ENCODE data around the gene ARHGAP26.

ARHGAP26 gene

DNA sequence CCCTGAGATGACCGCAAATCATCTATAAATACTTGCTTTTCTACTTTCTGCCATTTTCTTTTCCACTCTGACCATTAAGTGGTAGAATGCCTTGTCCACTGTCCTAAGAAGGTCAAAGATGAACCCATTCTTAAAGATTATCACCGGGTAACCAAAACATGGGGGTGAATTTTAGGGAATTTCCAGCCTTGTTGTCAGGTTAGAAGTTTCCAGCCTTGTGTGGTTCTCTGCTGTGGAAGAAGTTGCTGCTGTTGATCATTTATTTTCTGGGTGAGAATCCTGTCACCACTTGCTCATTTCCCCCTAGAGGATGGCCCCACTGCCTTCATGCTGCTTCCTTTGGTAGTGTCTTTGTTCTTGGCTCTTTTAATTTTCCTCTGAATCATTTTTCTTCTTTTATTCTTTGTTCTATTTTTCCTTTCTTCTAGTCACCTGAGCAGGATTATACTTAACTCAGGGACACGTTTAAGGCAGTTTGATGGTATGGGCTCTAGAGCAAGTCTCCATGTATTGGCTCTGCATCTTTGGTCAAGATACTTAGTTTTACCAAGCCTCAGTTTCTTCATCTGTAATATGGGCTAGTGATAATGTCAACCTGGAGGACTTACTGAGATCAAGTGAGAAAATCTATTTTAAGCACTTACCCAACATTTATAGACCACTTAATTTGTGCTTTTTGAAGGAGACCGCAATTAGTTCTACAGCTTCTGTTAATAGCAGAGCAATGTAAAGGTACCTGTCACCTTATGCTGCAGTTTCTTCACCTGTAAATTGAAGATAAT is 266.2 kb downstream of the ARHGAP26 start:
- no peak overlapping the region for H3K4me3 ChIP-seq (ENCODE audit: low read depth, low read length, poor library complexity, severe bottlenecking)
- H3K4me2 ChIP-seq (ENCODE audit: low read length): no peak overlapping the region
- H3F3A ChIP-seq (ENCODE audit: insufficient read depth, low read length): no peaks in the 10 kb centered on the region
- H4K20me1 ChIP-seq (ENCODE audit: insufficient read depth, low read length): no peaks in the 10 kb centered on the region
- no peak overlapping the region for H2AFZ ChIP-seq (ENCODE audit: low read length)
- no peak overlapping the region for H3K9ac ChIP-seq (ENCODE audit: low read length)
- no peaks in the 10 kb centered on the region for H3K9me2 ChIP-seq (ENCODE audit: low read depth, low read length)
- no peaks in the 10 kb centered on the region for H3K9me3 ChIP-seq (ENCODE audit: low read length)
- no peak overlapping the region for H3K27ac ChIP-seq (ENCODE audit: low read depth, low read length, poor library complexity, severe bottlenecking)
- H3K27me3 ChIP-seq (ENCODE audit: insufficient read depth, low read length): no peaks in the 10 kb centered on the region
- H3K79me2 ChIP-seq (ENCODE audit: insufficient read depth, low read length): no peaks in the 10 kb centered on the region
- no peak for TF ChIP-seq EZH2 (IDR thresholded peaks at IDR 0.05; ENCODE audit: borderline replicate concordance, low read length)
- TF ChIP-seq CTCF (IDR thresholded peaks at IDR 0.05; ENCODE audit: low read length): no peak
- peaks cover 8% of the 10 kb centered on the region for H3K4me1 ChIP-seq (ENCODE audit: insufficient read depth, low read length, severe bottlenecking)
- H3K36me3 ChIP-seq (ENCODE audit: insufficient read depth, low read length): no peaks in the 10 kb centered on the region

DNA sequence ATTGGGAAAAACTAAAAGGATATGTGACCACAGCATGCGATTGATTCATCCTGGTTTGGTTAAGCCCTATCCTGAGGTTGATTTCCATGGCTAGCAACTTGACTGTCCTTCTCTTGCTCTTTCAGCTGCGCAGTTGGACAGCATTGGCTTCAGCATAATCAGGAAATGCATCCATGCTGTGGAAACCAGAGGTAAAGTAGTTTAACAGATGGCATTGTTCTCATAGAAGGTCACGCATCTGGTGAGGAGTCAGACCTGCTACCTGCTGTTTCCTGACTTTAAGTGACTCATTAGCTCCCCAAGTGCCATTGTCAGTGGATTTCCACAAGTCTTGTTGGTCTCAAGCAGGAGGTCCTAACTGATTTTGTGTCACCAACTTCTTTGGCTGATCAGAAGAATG is 266.9 kb downstream of the ARHGAP26 start:
- Histone ChIP-seq H3K9ac (ENCODE audit: low read length) (no peak overlapping the region), H3K4me2 (ENCODE audit: low read length) (no peak overlapping the region), H3K4me1 (ENCODE audit: insufficient read depth, low read length, severe bottlenecking) (peaks cover 8% of the 10 kb centered on the region), H3K4me3 (ENCODE audit: low read depth, low read length, poor library complexity, severe bottlenecking) (no peak overlapping the region), H3K9me2 (ENCODE audit: low read depth, low read length) (no peaks in the 10 kb centered on the region), H3K27ac (ENCODE audit: low read depth, low read length, poor library complexity, severe bottlenecking) (no peak overlapping the region), H3K79me2 (ENCODE audit: insufficient read depth, low read length) (no peaks in the 10 kb centered on the region), H3F3A (ENCODE audit: insufficient read depth, low read length) (no peaks in the 10 kb centered on the region), H4K20me1 (ENCODE audit: insufficient read depth, low read length) (no peaks in the 10 kb centered on the region), H3K36me3 (ENCODE audit: insufficient read depth, low read length) (no peaks in the 10 kb centered on the region), H3K27me3 (ENCODE audit: insufficient read depth, low read length) (no peaks in the 10 kb centered on the region), H3K9me3 (ENCODE audit: low read length) (no peaks in the 10 kb centered on the region), H2AFZ (ENCODE audit: low read length) (no peak overlapping the region)
- no peak for TF ChIP-seq EZH2 (IDR thresholded peaks at IDR 0.05; ENCODE audit: borderline replicate concordance, low read length)
- TF ChIP-seq CTCF (IDR thresholded peaks at IDR 0.05; ENCODE audit: low read length): no peak

DNA sequence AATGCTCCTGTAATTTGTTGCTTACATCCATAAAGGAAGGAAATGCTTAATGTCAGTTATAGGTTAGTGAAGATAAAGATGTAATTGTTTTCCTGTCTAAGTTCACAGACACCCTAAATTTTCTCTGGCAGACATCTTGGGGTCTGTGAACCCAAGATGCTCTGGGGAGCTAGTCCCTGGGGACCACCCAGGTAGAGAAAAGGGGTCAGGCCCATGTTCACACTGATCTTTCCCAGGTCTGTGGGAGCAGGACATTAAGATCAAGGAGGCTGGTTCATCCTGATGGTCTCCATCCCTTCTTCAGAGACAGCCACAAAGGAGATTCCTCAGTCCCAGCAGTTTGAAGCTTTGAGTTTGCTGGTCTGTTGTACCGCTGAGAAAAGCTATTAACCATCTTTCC is 267.5 kb downstream of the ARHGAP26 start:
- H3K9me3 ChIP-seq (ENCODE audit: low read length): no peaks in the 10 kb centered on the region
- H4K20me1 ChIP-seq (ENCODE audit: insufficient read depth, low read length): no peaks in the 10 kb centered on the region
- H3K4me2 ChIP-seq (ENCODE audit: low read length): no peak overlapping the region
- H3K27me3 ChIP-seq (ENCODE audit: insufficient read depth, low read length): no peaks in the 10 kb centered on the region
- no peaks in the 10 kb centered on the region for H3K79me2 ChIP-seq (ENCODE audit: insufficient read depth, low read length)
- no peak overlapping the region for H3K9ac ChIP-seq (ENCODE audit: low read length)
- no peak overlapping the region for H3K4me3 ChIP-seq (ENCODE audit: low read depth, low read length, poor library complexity, severe bottlenecking)
- H2AFZ ChIP-seq (ENCODE audit: low read length): no peak overlapping the region
- peaks cover 8% of the 10 kb centered on the region for H3K4me1 ChIP-seq (ENCODE audit: insufficient read depth, low read length, severe bottlenecking)
- H3F3A ChIP-seq (ENCODE audit: insufficient read depth, low read length): no peaks in the 10 kb centered on the region
- H3K27ac ChIP-seq (ENCODE audit: low read depth, low read length, poor library complexity, severe bottlenecking): no peak overlapping the region
- no peaks in the 10 kb centered on the region for H3K36me3 ChIP-seq (ENCODE audit: insufficient read depth, low read length)
- H3K9me2 ChIP-seq (ENCODE audit: low read depth, low read length): no peaks in the 10 kb centered on the region
- TF ChIP-seq EZH2 (IDR thresholded peaks at IDR 0.05; ENCODE audit: borderline replicate concordance, low read length) (no peak), CTCF (IDR thresholded peaks at IDR 0.05; ENCODE audit: low read length) (no peak)
